HepG2 (cell line): ENCODE data around the gene AHCYL2. TPM values are rescaled to one million over a fixed set of nuclear protein-coding genes. Genes with fewer than 3 reads are reported as not detected.

Experiments used
- AHDC1 ChIP-seq: sonication (generic); formaldehyde crosslinking; IDR thresholded peaks from 2 replicates; pipeline ENCODE4 v1.5.1; 2020; ENCODE audit warnings: mild to moderate bottlenecking, missing genetic modification reagents, borderline replicate concordance
- BCLAF1 ChIP-seq: fragments of 450-650 bp; IDR thresholded peaks from 2 replicates; pipeline ENCODE4 v1.6.1; 2017; ENCODE audit warnings: mild to moderate bottlenecking
- EED ChIP-seq: sonication (generic); formaldehyde crosslinking; IDR thresholded peaks from 2 replicates; pipeline ENCODE4 v1.5.0; 2020; ENCODE audit warnings: mild to moderate bottlenecking, missing genetic modification reagents
- HNF1B ChIP-seq: sonication (generic); formaldehyde crosslinking; IDR thresholded peaks from 2 replicates; pipeline ENCODE4 v1.5.1; 2020; ENCODE audit warnings: mild to moderate bottlenecking, moderate library complexity, missing genetic modification reagents
- HOXA3 ChIP-seq: sonication (generic); formaldehyde crosslinking; IDR thresholded peaks from 2 replicates; pipeline ENCODE4 v1.5.0; 2020; ENCODE audit warnings: missing genetic modification reagents
- RORA ChIP-seq: sonication (generic); formaldehyde crosslinking; IDR thresholded peaks from 2 replicates; pipeline ENCODE4 v1.5.0; 2020; ENCODE audit warnings: mild to moderate bottlenecking, missing genetic modification reagents, moderate library complexity
- ZBED4 ChIP-seq: sonication (generic); formaldehyde crosslinking; IDR thresholded peaks from 2 replicates; pipeline ENCODE4 v1.4.0; 2020; ENCODE audit warnings: missing genetic modification reagents, borderline replicate concordance
- ZNF264 ChIP-seq: sonication (generic); formaldehyde crosslinking; IDR thresholded peaks from 2 replicates; pipeline ENCODE4 v1.4.0; 2020; ENCODE audit warnings: missing genetic modification reagents
- ZNF441 ChIP-seq: sonication (generic); formaldehyde crosslinking; IDR thresholded peaks from 2 replicates; pipeline ENCODE4 v1.7.0; 2021; ENCODE audit warnings: missing genetic modification reagents, borderline replicate concordance
- ZNF775 ChIP-seq: sonication (generic); formaldehyde crosslinking; IDR thresholded peaks from 2 replicates; pipeline ENCODE4 v1.4.0; 2020; ENCODE audit warnings: missing genetic modification reagents, mild to moderate bottlenecking, moderate library complexity, borderline replicate concordance
- ZSCAN20 ChIP-seq: sonication (generic); formaldehyde crosslinking; IDR thresholded peaks from 2 replicates; pipeline ENCODE4 v1.4.0; 2020; ENCODE audit warnings: missing genetic modification reagents, mild to moderate bottlenecking, borderline replicate concordance
- polyA plus RNA-seq, 8 experiments: library from polyadenylated mRNA; depleted of rRNA in 3 of 8; stranded (reverse) in 7 of 8; unstranded in 1 of 8; fragments of >200 nt; fragmentation: Illumina TruSeq in 4 of 8; extraction: Trizol in 4 of 8; gene quantifications; 2 replicates each; pipeline versions ENCODE4 v1.2.1 to v1.2.3, GENCODE V29; 2011 to 2016; ENCODE audit warnings: low read depth in 4 of 8, missing spikeins in 1 of 8, mixed read lengths in 1 of 8; ENCODE audit not compliant: insufficient read depth in 1 of 8
- total RNA-seq, 5 experiments: library from RNA; depleted of rRNA; stranded (reverse); fragments of >200 nt; fragmentation: Illumina TruSeq; extraction: Trizol; gene quantifications; 2 replicates each; pipeline ENCODE4 v1.2.3, GENCODE V29; 2016; ENCODE audit warnings: low read depth in 1 of 5
- TF ChIP-seq, protein P1 (sequence below): sonication (generic); formaldehyde crosslinking; IDR thresholded peaks from 2 replicates; pipeline ENCODE4 v1.8.0; 2022; ENCODE audit warnings: missing genetic modification reagents, mild to moderate bottlenecking, inconsistent platforms, borderline replicate concordance

AHCYL2 gene
- total and polyA plus RNA-seq, 2 of the 13 experiments (the other 11 are each of a cell fraction or from before 2014, with no cell fraction given) = 9.5 to 14.7 TPM

GRCh38 chr7:129188892-129189660 lies 35.8 kb upstream of the AHCYL2 start (continued):
- TF ChIP-seq ZNF441 (CRISPR knock-in tag) (no peak; the same call in none of the 2 replicates), ZSCAN20 (CRISPR knock-in tag) (peak; percentile 27; the same call in 1 of the 2 replicates), RORA (no peak), HNF1B (CRISPR knock-in tag) (no peak), BCLAF1 (no peak), ZNF775 (CRISPR knock-in tag) (no peak), ZBED4 (CRISPR knock-in tag) (no peak), EED (CRISPR knock-in tag) (peak; percentile 38; the same call in 1 of the 2 replicates), AHDC1 (CRISPR knock-in tag) (no peak), ZNF264 (CRISPR knock-in tag) (no peak), HOXA3 (CRISPR knock-in tag) (no peak; the same call in 1 of the 2 replicates)
- TF ChIP-seq, protein P1, sequence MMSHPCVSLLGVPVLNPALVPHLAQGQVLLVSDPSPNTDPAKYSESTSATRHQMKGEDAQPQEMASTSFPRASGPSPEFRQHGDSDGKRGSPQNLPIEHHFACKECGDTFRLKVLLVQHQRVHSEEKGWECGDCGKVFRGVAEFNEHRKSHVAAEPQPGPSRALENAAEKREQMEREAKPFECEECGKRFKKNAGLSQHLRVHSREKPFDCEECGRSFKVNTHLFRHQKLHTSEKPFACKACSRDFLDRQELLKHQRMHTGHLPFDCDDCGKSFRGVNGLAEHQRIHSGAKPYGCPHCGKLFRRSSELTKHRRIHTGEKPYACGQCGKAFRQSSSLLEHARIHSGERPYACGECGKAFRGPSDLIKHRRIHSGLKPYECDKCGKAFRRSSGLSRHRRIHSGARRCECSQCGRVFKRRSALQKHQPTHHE (CRISPR knock-in tag) = no peak
